ENCODE measurements around the gene CSRNP3. TPM values are rescaled to one million over a fixed set of nuclear protein-coding genes. Genes with fewer than 3 reads are reported as not detected.
"Not testable (repeated sequence)": the region's sequence is repeated elsewhere in the genome, so short reads cannot be mapped to it uniquely, and the experiment has no call there.

Gene CSRNP3
- total RNA-seq, 1 donor from 2014 or later, result 1.9 TPM

DNA sequence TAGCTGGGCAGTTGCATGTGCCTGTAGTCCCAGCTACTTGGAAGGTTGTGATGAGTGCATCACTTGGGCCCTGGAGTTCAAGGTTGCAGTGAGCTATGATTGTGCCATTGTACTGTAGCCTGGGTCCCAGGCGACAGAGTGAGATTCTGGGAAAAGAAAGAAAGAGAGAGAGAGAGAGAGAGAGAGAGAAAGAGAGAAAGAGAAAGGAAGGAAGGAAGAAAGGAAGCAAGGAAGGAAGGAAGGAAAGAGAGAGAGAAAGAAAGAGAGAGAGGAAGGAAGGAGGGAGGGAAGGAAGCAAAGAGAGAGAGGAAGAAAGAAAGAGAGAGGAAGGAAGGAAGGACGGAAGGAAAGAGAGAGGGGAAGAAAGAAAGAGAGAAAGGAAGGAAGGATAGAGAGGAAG lies 196.1 kb downstream of the CSRNP3 start:
- intact Hi-C loops (cut with DNase I), result no loop called here
- no peaks in the 10 kb centered on the region for H3K9me3 ChIP-seq
- DNase-seq (no peak), ATAC-seq (no peak)
- H3K36me3 ChIP-seq, result no peaks in the 10 kb centered on the region
- H3K27me3 ChIP-seq, result no peaks in the 10 kb centered on the region
- no peak overlapping the region for H3K4me3 ChIP-seq
- H3K27ac ChIP-seq, result no peak overlapping the region
- H3K4me1 ChIP-seq, result no peaks in the 10 kb centered on the region
- TF ChIP-seq, protein P1, sequence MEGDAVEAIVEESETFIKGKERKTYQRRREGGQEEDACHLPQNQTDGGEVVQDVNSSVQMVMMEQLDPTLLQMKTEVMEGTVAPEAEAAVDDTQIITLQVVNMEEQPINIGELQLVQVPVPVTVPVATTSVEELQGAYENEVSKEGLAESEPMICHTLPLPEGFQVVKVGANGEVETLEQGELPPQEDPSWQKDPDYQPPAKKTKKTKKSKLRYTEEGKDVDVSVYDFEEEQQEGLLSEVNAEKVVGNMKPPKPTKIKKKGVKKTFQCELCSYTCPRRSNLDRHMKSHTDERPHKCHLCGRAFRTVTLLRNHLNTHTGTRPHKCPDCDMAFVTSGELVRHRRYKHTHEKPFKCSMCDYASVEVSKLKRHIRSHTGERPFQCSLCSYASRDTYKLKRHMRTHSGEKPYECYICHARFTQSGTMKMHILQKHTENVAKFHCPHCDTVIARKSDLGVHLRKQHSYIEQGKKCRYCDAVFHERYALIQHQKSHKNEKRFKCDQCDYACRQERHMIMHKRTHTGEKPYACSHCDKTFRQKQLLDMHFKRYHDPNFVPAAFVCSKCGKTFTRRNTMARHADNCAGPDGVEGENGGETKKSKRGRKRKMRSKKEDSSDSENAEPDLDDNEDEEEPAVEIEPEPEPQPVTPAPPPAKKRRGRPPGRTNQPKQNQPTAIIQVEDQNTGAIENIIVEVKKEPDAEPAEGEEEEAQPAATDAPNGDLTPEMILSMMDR (IDR thresholded peaks at IDR 0.05), result no peak

DNA sequence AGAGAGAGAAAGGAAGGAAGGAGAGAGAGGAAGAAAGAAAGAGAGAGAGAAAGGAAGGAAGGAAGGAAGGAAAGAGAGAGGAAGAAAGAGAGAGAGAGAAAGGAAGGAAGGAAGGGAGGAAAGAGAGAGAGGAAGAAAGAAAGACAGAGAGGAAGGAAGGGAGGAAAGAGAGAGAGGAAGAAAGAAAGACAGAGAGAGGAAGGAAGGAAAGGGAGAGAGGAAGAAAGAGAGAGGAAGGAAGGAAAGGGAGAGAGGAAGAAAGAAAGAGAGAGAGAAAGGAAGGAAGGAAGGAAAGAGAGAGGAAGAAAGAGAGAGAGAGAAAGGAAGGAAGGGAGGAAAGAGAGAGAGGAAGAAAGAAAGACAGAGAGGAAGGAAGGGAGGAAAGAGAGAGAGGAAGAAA lies 196.6 kb downstream of the CSRNP3 start:
- H3K4me1 ChIP-seq; intact Hi-C loops (cut with DNase I); ATAC-seq; H3K27ac ChIP-seq; DNase-seq; H3K9me3 ChIP-seq; H3K36me3 ChIP-seq; H3K27me3 ChIP-seq; H3K4me3 ChIP-seq: not testable (repeated sequence)

DNA sequence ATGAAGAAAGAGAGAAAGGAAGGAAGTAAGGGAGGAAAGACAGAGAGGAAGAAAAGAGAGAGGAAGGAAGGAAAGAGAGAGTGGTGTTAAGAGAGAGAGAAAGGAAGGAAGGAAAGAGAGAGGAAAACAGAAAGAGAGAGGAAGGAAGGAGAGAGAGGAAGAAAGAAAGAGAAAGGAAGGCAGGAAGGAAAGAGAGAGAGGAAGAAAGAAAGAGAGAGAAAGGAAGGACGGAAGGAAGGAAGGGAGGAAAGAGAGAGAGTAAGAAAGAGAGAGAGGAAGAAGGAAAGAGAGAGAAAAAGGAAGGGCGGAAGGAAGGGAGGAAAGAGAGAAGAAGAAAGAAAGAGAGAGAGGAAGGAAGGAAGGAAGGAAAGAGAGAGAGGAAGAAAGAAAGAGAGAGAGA lies 197.1 kb downstream of the CSRNP3 start:
- H3K9me3 ChIP-seq, result no peaks in the 10 kb centered on the region
- no peak for DNase-seq
- intact Hi-C loops (cut with DNase I), result no loop called here

DNA sequence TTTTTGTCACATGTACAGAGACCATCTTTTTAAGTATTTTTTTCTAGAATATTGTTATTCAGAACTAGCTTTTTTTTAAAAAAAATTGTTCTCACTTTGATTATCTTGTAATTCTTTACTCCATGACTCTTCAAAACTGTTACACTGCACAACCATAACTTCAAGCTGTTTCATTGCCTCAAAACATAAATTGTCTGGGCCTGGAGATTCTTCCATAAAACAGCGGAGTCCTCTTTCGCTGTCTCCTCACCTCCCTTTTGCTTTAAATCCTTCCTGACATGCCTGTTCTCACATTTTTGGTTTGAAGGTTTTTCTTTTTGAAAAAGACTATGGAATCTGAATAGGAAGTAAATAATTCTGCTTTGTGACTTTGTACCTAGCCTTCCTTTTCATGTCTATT lies 197.9 kb downstream of the CSRNP3 start:
- TF ChIP-seq, protein P1 (IDR thresholded peaks at IDR 0.05), result no peak

More for the DNA sequence above, 197.1 kb downstream of the CSRNP3 start:
- Histone ChIP-seq H3K4me1 (no peaks in the 10 kb centered on the region), H3K36me3 (no peaks in the 10 kb centered on the region), H3K27me3 (no peaks in the 10 kb centered on the region), H3K4me3 (no peak overlapping the region), H3K27ac (no peak overlapping the region)
- no peak for ATAC-seq
- TF ChIP-seq, protein P1 (IDR thresholded peaks at IDR 0.05), result no peak

DNA sequence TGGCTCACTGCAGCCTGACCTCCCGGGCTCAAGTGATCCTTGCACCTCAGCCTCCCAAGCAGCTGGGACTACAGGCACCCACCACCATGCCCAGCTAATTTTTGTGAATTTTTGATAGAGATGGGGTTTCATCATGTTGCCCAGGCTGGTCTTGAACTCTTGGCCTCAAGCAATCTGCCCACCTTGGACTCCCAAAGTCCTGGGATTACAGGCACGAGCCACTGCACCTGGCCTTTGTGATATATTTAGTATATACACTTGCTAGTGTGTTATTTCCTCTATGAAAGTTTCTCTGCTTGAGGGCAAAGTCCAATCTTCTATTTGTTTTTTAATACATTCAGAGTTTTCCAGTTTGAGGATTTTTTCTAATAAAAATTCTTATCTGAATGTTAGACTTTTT lies 205.3 kb downstream of the CSRNP3 start:
- no peaks in the 10 kb centered on the region for H3K9me3 ChIP-seq
- TF ChIP-seq, protein P1 (IDR thresholded peaks at IDR 0.05), result no peak
- intact Hi-C loops (cut with DNase I), result no loop called here
- DNase-seq (no peak), ATAC-seq (no peak)
- no peak overlapping the region for H3K27ac ChIP-seq
- H3K4me3 ChIP-seq, result no peak overlapping the region
- no peaks in the 10 kb centered on the region for H3K27me3 ChIP-seq
- H3K36me3 ChIP-seq, result no peaks in the 10 kb centered on the region
- no peaks in the 10 kb centered on the region for H3K4me1 ChIP-seq

More for the DNA sequence above, 197.9 kb downstream of the CSRNP3 start:
- H3K4me1 ChIP-seq, result no peaks in the 10 kb centered on the region
- ATAC-seq (no peak), DNase-seq (no peak)
- H3K36me3 ChIP-seq, result no peaks in the 10 kb centered on the region
- H3K4me3 ChIP-seq, result no peak overlapping the region
- no peaks in the 10 kb centered on the region for H3K27me3 ChIP-seq
- H3K9me3 ChIP-seq, result no peaks in the 10 kb centered on the region
- intact Hi-C loops (cut with DNase I), result no loop called here
- no peak overlapping the region for H3K27ac ChIP-seq

DNA sequence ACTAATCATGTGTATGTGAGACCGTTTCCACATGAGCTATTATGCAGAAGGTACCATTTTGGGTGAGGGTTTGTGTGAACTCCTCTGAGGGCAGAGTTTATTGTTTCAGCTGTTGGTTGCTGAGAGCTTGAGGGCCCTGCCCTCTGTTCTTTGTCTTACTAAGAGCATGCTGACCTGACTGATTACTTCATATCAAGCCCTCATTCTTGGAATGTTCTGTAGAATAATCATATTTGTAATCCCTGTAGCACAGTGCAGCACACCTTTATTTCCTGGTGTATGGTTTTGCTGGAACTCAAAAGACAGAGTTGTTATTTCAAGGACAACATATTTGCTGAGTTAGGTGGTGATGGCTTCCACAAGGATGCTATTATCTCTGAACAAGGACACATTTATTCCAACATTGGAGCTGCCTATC lies 206.1 kb downstream of the CSRNP3 start:
- Histone ChIP-seq H3K27me3 (no peaks in the 10 kb centered on the region), H3K27ac (no peak overlapping the region), H3K36me3 (no peaks in the 10 kb centered on the region), H3K4me3 (no peak overlapping the region), H3K4me1 (no peaks in the 10 kb centered on the region), H3K9me3 (no peaks in the 10 kb centered on the region)
- ATAC-seq, result no peak
- TF ChIP-seq, protein P1 (IDR thresholded peaks at IDR 0.05), result no peak
- intact Hi-C loops (cut with DNase I), result no loop called here
- no peak for DNase-seq
